NCI-H82 treated with DMSO at 0.1 percent for 48 hours (cell line): ENCODE measurements around the gene TAS1R1.

ENCODE experiments used
- DNase-seq: peaks from one replicate; lab custom pipeline; 2025; ENCODE audit not compliant: unreplicated experiment; lab: John Stamatoyannopoulos, UW

Gene TAS1R1

DNA sequence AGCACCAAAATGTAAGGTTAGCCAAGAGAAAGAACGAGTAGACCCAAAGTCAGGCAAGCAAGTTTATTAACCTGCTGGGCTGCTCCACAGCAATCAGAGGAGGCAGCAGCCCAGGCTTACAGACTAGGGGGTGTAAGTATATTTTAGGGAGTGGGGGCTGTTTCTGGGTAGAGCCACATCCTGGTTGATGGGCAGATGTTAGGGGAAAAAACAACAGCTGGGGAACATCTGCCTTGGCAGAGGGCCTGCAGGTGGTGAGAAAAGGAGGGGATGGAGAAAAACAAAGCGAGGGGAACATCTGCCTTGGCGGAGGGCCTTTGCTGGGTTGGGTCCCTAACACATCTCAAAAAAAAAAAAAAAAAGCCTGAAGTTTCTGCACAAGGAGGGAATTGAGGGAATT is 15.0 kb downstream of the TAS1R1 start:
- no peak for DNase-seq

DNA sequence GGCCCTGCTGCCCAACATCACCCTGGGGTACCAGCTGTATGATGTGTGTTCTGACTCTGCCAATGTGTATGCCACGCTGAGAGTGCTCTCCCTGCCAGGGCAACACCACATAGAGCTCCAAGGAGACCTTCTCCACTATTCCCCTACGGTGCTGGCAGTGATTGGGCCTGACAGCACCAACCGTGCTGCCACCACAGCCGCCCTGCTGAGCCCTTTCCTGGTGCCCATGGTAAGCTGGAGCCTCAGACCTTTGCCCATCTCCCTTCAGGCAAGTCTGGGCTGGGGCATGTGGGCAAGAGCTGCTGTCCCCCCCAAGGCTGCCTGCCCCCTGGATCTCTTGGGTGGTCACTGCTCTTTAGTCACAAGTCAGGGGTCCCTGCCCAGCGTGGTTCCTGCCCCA is 15.9 kb downstream of the TAS1R1 start:
- DNase-seq: no peak

DNA sequence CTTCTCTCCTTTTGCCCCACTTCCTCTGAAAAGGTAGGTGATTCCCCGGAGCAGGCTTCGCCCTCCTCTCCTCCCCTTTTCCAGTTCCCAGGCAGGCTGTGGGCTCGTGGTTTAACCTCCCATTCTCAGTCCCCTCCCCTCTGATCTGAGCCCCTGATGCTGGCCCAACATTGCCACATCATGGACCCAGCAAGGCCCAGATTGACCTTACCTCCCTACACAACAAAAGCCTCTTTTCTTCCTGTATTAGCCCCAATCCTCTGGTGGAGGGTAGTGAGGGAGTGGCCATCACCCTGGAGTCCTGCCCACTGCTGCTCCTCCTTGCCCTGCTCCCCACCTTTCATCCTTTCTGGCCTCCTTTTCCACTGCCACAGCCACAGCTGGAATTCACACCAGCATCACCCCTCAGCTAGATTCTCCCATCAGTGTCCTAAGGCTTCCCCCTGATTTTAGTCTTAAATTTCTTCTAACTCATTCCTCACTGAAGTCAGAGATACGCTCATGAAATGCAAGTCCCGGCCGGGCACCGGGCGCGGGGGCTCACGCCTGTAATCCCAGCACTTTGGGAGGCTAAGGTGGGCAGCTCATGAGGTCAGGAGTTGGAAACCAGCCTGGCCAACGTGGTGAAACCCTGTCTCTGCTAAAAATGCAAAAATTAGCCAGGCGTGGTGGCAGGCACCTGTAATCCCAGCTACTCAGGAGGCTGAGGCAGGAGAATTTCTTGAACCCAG is 17.7 kb downstream of the TAS1R1 start:
- no peak for DNase-seq

DNA sequence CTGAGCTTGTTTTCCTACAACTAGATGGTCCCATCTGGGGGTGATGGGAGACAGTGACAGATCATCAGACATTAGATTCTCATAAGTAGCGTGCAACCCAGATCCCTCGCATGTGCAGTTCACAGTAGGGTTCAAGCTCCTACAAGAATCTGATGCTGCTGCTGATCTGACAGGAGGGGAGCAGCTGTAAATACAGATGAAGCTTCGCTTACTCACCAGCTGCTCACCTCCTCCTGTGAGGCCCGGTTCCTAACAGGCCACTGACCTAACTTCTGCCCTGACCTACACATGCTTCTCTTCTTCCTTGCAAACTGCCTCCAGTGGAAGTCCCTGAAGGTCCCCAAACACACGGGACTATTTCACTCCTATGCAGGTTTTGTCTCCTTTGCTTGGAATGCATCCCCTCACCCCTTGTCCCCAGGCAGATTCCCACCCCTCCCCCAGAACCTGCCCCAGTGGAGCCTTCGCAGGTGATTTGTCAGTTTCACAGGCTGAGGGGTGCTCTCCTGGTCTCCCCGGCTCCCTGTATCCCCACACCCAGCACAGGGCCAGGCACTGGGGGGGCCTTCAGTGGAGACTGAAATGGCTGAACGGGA is 19.0 kb downstream of the TAS1R1 start:
- DNase-seq: no peak

DNA sequence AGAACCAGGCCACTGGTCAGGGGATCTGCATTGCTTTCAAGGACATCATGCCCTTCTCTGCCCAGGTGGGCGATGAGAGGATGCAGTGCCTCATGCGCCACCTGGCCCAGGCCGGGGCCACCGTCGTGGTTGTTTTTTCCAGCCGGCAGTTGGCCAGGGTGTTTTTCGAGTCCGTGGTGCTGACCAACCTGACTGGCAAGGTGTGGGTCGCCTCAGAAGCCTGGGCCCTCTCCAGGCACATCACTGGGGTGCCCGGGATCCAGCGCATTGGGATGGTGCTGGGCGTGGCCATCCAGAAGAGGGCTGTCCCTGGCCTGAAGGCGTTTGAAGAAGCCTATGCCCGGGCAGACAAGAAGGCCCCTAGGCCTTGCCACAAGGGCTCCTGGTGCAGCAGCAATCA is 19.7 kb downstream of the TAS1R1 start:
- DNase-seq: no peak

DNA sequence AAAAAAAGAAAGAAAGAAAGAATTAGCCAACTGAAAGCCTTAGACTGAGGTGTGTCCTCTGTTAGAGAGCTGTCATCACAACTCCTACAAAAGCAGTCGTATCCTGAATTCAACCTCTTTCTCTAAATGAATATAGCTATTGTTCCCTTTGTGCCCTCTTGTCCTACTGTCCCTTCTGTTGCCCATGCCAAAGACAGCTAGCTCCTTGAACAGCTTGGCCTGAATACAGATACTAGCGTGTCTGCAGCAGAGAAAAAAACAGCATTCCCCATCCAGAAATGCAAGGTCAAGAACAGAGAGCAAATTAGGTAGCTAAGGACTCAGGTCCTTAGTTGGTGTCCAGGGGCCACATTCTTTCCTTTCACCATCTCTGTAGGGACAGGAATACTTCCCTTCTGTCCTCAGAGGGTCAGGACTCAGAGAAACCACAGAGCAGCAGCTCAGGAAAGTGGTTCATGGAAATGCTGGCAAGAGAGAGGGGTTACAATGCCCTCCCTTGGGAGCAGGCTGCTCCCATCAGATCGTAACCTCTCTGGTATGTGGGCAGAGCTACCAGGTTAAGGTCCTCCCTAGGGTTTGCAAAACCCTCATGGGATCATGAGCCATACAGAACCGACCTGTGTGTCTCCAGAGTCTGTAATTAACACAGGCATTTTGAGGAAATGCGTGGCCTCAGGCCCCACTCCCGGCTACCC is 22.9 kb downstream of the TAS1R1 start:
- no peak for DNase-seq

DNA sequence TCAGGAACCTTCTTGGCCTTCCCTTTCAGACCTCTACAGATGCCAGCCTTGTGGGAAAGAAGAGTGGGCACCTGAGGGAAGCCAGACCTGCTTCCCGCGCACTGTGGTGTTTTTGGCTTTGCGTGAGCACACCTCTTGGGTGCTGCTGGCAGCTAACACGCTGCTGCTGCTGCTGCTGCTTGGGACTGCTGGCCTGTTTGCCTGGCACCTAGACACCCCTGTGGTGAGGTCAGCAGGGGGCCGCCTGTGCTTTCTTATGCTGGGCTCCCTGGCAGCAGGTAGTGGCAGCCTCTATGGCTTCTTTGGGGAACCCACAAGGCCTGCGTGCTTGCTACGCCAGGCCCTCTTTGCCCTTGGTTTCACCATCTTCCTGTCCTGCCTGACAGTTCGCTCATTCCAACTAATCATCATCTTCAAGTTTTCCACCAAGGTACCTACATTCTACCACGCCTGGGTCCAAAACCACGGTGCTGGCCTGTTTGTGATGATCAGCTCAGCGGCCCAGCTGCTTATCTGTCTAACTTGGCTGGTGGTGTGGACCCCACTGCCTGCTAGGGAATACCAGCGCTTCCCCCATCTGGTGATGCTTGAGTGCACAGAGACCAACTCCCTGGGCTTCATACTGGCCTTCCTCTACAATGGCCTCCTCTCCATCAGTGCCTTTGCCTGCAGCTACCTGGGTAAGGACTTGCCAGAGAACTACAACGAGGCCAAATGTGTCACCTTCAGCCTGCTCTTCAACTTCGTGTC is 23.7 kb downstream of the TAS1R1 start:
- DNase-seq: no peak

GRCh38 chr1:6579374-6580118 is 24.4 kb downstream of the TAS1R1 start, which contains the start of gene ZBTB48:
TSS of gene ZBTB48 (plus strand) at chr1:6579994. CDS start at chr1:6580610, 616 bp downstream.
- peak; percentile 95 for DNase-seq

GRCh38 chr1:6580119-6580592 is 25.0 kb downstream of the TAS1R1 start:
- no peak for DNase-seq

DNA sequence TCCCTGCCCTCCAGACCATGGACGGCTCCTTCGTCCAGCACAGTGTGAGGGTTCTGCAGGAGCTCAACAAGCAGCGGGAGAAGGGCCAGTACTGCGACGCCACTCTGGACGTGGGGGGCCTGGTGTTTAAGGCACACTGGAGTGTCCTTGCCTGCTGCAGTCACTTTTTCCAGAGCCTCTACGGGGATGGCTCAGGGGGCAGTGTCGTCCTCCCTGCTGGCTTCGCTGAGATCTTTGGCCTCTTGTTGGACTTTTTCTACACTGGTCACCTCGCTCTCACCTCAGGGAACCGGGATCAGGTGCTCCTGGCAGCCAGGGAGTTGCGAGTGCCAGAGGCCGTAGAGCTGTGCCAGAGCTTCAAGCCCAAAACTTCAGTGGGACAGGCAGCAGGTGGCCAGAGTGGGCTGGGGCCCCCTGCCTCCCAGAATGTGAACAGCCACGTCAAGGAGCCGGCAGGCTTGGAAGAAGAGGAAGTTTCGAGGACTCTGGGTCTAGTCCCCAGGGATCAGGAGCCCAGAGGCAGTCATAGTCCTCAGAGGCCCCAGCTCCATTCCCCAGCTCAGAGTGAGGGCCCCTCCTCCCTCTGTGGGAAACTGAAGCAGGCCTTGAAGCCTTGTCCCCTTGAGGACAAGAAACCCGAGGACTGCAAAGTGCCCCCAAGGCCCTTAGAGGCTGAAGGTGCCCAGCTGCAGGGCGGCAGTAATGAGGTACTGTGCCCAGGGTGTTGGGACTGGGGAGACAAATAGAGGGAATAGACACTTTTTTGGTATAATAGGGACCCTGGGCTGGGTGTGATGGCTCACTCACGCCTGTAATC is 25.7 kb downstream of the TAS1R1 start:
- DNase-seq: no peak

DNA sequence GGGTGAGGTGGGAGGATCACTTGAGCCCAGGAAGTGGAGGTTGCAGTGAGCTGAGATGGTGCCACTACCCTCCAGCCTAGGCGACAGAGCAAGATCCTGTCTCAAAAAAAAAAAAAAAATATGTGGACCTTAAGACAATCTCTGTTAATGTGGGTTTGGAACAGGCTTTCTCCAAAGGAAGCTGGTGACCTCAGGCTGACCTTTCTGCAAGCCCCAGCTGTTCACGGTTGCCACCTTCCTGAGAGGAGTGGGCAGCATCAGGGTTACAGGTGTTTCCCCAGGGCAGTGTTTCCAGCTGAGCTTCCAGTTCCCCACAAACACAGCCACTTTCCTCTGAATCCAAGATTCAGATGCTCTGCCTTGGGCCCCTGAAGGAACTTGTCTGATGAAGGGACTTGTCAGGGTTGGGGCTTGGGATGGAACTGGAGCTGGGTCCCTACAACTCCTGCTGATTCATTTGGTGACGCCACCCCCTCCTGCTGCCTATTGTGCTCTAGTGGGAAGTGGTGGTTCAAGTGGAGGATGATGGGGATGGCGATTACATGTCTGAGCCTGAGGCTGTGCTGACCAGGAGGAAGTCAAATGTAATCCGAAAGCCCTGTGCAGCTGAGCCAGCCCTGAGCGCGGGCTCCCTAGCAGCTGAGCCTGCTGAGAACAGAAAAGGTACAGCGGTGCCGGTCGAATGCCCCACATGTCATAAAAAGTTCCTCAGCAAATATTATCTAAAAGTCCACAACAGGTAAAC is 26.6 kb downstream of the TAS1R1 start:
- DNase-seq: no peak

DNA sequence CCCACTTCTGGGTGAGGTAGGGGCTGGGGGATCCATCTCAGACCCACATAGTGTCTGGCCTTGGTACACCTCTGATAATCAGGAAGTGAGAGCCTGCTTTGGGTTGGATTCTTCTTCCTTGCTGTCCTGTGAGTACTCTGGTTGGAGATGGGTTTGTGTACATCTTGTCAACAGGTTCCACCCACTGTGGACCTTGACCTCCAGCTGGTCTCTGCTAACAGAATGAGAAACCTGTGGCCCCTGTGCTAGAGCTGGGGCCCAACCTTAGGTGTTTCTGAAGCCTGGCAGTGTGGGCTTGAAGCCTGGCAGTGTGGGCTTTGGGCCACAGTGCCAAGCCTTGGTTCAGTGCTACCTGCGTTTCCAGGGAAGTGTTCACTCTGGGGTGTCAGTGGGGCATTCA is 27.3 kb downstream of the TAS1R1 start:
- no peak for DNase-seq

- no peak for DNase-seq
These were observed 29.3 kb downstream of the TAS1R1 start for GRCh38 chr1:6584126-6585080.

- no peak for DNase-seq
These were observed 30.1 kb downstream of the TAS1R1 start for GRCh38 chr1:6585081-6585722.

- DNase-seq: no peak
These were observed 30.7 kb downstream of the TAS1R1 start for GRCh38 chr1:6585841-6586240.

- DNase-seq: no peak
These were observed 31.3 kb downstream of the TAS1R1 start for GRCh38 chr1:6586404-6586816.

GRCh38 chr1:6587261-6588005 is 32.3 kb downstream of the TAS1R1 start:
- no peak for DNase-seq
